BLaER1 treated with 17β-estradiol and CSF1 and Interleukin-3, amounts not matched to agents 10 nM and 100 nM (cell line): ENCODE data around the gene SDHC.
"Not testable (repeated sequence)": the region's sequence is repeated elsewhere in the genome, so short reads cannot be mapped to it uniquely, and the experiment has no call there.

Source experiments
- H3K27ac ChIP-seq, 11 experiments: shearing (Covaris generic); formaldehyde crosslinking; 2 replicates each; pipeline ENCODE4 v1.8.1; 2022
- H3K27me3 ChIP-seq, 11 experiments: shearing (Covaris generic); formaldehyde crosslinking; 2 replicates each; pipeline ENCODE4 v1.8.1; 2022
- H3K36me3 ChIP-seq, 11 experiments: shearing (Covaris generic); formaldehyde crosslinking; 2 replicates each; pipeline ENCODE4 v1.8.1; 2022
- H3K4me1 ChIP-seq, 10 experiments: shearing (Covaris generic); formaldehyde crosslinking; 2 replicates each; pipeline ENCODE4 v1.8.1; 2022
- H3K4me2 ChIP-seq, 11 experiments: shearing (Covaris generic); formaldehyde crosslinking; 2 replicates each; pipeline ENCODE4 v1.8.1; 2022
- H3K4me3 ChIP-seq, 10 experiments: shearing (Covaris generic); formaldehyde crosslinking; 2 replicates each; pipeline ENCODE4 v1.8.1; 2022
- H3K9ac ChIP-seq, 11 experiments: shearing (Covaris generic); formaldehyde crosslinking; 2 replicates each; pipeline ENCODE4 v1.8.1; 2022
- H3K9me3 ChIP-seq, 11 experiments: shearing (Covaris generic); formaldehyde crosslinking; replicated peaks in 1 of 11; 2 replicates each; pipeline ENCODE4 v1.8.1; 2022
- H4K20me1 ChIP-seq, 11 experiments: shearing (Covaris generic); formaldehyde crosslinking; 2 replicates each; pipeline ENCODE4 v1.8.1; 2022
- Cebpa-rat ChIP-seq, 11 experiments: shearing (Covaris generic); IDR thresholded peaks; 2 replicates each; pipeline ENCODE4 v1.8.1; 2022

Gene SDHC

GRCh38 chr1:161398900-161399256, 84.7 kb downstream of the SDHC start:
- Histone ChIP-seq H3K4me1 (peaks cover 17 to 30% (median 22%) of the 10 kb centered on the region in 10 experiments), H3K36me3 (no peaks in the 10 kb centered on the region), H4K20me1 (no peaks in the 10 kb centered on the region), H3K27ac (peak overlapping the region; percentile 88 to 99 (median 95)), H3K27me3 (no peaks in the 10 kb centered on the region), H3K9me3 (no peaks in the 10 kb centered on the region), H3K9ac (peak overlapping the region; percentile 84 to 97 (median 92)), H3K4me2 (peak overlapping the region; percentile 66 to 91 (median 83)), H3K4me3 (peak overlapping the region; percentile 64 to 87 (median 78))
- no peak for TF ChIP-seq Cebpa-rat (IDR thresholded peaks at IDR 0.05)

DNA sequence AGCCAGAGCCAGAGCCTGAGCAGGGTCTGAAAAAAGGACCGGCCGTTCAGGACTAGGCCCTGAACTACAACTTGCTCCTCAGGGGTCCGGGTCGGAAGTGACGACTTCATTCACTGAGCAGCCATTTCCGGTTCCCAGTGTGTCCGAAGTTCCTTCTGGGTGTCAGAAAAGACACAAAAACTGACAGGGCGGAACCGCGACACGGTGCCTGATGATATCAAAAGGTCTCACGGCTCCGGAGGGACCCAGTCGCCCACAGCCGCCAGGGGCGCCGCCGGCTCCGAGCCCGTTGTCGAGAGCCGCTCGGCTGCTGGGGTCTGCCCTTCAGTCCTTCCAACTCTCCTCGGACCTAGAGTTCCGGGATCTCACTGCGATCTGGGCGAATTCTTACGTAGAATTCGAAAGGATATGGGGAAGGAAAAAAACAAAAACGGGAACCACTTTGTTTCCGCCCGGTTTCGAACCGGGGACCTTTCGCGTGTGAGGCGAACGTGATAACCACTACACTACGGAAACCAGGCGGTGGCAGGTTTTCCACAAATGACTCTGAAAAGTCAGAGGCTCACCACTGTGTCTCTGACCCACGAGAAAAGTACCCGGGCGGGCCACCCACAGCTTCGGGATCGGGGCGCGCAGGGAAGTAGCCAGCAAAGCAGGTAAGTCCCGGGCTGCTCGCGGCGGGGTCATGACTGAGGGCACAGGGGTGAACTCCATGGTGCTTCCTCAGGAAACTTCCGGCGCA, 85.2 kb downstream of the SDHC start:
- Histone ChIP-seq H3K9me3 (no peaks in the 10 kb centered on the region), H3K27me3 (no peaks in the 10 kb centered on the region), H3K9ac (peak overlapping the region; percentile 84 to 97 (median 92)), H4K20me1 (no peaks in the 10 kb centered on the region), H3K27ac (peak overlapping the region; percentile 88 to 99 (median 95)), H3K4me1 (peaks cover 17 to 30% (median 22%) of the 10 kb centered on the region in 10 experiments), H3K4me2 (peak overlapping the region; percentile 74 to 91 (median 83)), H3K36me3 (no peaks in the 10 kb centered on the region), H3K4me3 (peak overlapping the region; percentile 64 to 87 (median 78))
- no peak for TF ChIP-seq Cebpa-rat (IDR thresholded peaks at IDR 0.05)

GRCh38 chr1:161402446-161402845, 88.3 kb downstream of the SDHC start:
- Histone ChIP-seq H3K27me3 (no peaks in the 10 kb centered on the region), H3K4me1 (peaks cover 17 to 30% (median 22%) of the 10 kb centered on the region in 10 experiments), H3K4me3 (no peak overlapping the region), H3K9ac (no peak overlapping the region), H4K20me1 (peaks cover 0 to 3% (median 0%) of the 10 kb centered on the region in 11 experiments; a peak in 1 of 22 replicates), H3K4me2 (peak overlapping the region in 2 of 11 experiments; percentile 5 to 82; a peak in 2 of 22 replicates), H3K36me3 (no peaks in the 10 kb centered on the region), H3K9me3 (no peaks in the 10 kb centered on the region), H3K27ac (no peak overlapping the region)
- no peak for TF ChIP-seq Cebpa-rat (IDR thresholded peaks at IDR 0.05)

DNA sequence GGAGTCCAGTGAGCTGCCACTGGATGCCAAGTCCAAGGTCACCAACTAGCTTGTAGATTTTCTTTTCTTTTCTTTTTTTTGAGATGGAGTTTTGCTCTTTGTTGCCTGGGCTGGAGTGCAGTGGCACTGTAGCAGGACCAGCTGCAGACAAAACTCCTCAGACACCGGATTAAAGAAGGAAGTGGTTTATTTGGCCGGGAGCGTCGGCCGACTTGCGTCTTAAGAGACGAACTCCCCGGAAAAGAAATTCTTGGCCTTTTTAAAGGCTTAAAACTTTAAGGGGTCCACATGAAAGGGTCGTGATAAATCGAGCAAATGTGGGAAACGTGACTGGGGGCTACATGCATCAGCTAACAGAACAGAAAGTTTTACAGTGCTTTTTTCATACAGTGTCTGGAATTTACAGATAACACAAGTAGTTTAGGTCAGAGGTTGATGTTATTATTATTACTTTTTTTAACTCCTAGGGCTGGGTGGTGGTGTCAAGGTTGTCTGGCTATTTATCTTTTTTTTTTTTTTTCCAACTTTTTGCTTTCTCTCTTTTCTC, 89.9 kb downstream of the SDHC start:
- Histone ChIP-seq H3K27me3 (no peaks in the 10 kb centered on the region), H4K20me1 (peaks cover 0 to 3% (median 0%) of the 10 kb centered on the region in 11 experiments; a peak in 1 of 22 replicates), H3K4me2 (no peak overlapping the region), H3K9me3 (no peaks in the 10 kb centered on the region), H3K4me3 (no peak overlapping the region), H3K36me3 (no peaks in the 10 kb centered on the region), H3K4me1 (peaks cover 8 to 17% (median 10%) of the 10 kb centered on the region in 10 experiments; a peak in 19 of 20 replicates), H3K9ac (no peak overlapping the region), H3K27ac (no peak overlapping the region)
- no peak for TF ChIP-seq Cebpa-rat (IDR thresholded peaks at IDR 0.05)

GRCh38 chr1:161406551-161406950, 92.4 kb downstream of the SDHC start:
- not testable (repeated sequence) for H3K27me3 ChIP-seq, H4K20me1 ChIP-seq, H3K9ac ChIP-seq, H3K27ac ChIP-seq, H3K36me3 ChIP-seq, H3K4me2 ChIP-seq, H3K9me3 ChIP-seq, H3K4me1 ChIP-seq, H3K4me3 ChIP-seq

DNA sequence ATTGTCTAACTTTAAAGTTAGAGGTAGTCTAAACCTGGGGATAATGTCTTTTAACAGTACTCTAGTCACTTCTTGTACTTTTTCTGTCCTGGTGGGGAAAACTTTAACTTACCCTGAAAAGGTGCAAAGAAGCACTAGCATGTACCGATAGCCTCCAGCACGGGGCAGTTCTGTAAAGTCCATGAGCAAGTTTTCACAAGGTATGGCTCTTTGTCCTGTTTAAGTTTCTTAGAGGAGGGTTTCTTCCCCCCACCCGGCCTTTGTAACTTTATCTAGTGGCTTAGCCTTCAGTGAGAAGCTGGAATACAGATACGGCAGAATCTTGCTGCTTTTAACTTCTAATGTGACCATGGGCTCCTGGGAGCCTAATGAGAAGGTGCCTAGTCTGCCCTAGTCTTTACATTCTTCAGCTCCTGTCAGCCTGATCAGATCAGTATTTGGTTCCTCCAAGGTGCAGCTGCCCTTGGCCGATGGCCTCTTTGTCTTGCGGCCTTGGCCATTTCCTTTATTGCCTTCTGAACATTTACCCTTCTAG, 93.3 kb downstream of the SDHC start:
- H3K4me1 ChIP-seq: peaks cover 0 to under 1% (median 0%) of the 10 kb centered on the region in 10 experiments; a peak in 1 of 20 replicates
- H3K4me2 ChIP-seq: no peak overlapping the region
- no peaks in the 10 kb centered on the region for H3K36me3 ChIP-seq
- H3K27me3 ChIP-seq: no peaks in the 10 kb centered on the region
- H3K4me3 ChIP-seq: no peak overlapping the region
- H3K9ac ChIP-seq: no peak overlapping the region
- H3K9me3 ChIP-seq: peaks cover 0 to 7% (median 0%) of the 10 kb centered on the region in 11 experiments; a peak in 2 of 22 replicates
- H3K27ac ChIP-seq: no peak overlapping the region
- TF ChIP-seq Cebpa-rat (IDR thresholded peaks at IDR 0.05): no peak
- peaks cover 0 to 3% (median 0%) of the 10 kb centered on the region in 11 experiments; a peak in 1 of 22 replicates for H4K20me1 ChIP-seq

GRCh38 chr1:161408429-161409052, 94.4 kb downstream of the SDHC start:
- TF ChIP-seq Cebpa-rat (IDR thresholded peaks at IDR 0.05): no peak
- no peak overlapping the region for H3K4me3 ChIP-seq
- no peak overlapping the region for H3K9ac ChIP-seq
- H3K27me3 ChIP-seq: no peaks in the 10 kb centered on the region
- no peaks in the 10 kb centered on the region for H3K36me3 ChIP-seq
- H4K20me1 ChIP-seq: peaks cover 0 to 3% (median 0%) of the 10 kb centered on the region in 11 experiments; a peak in 1 of 22 replicates
- H3K4me2 ChIP-seq: no peak overlapping the region
- no peaks in the 10 kb centered on the region for H3K4me1 ChIP-seq
- peaks cover 0 to 7% (median 0%) of the 10 kb centered on the region in 11 experiments; a peak in 2 of 22 replicates for H3K9me3 ChIP-seq
- H3K27ac ChIP-seq: no peak overlapping the region

- H3K36me3 ChIP-seq, H4K20me1 ChIP-seq, H3K9me3 ChIP-seq, H3K9ac ChIP-seq, H3K27ac ChIP-seq, H3K4me3 ChIP-seq, H3K4me2 ChIP-seq, H3K4me1 ChIP-seq, H3K27me3 ChIP-seq: not testable (repeated sequence)
Observed at GRCh38 chr1:161409848-161410635, 95.9 kb downstream of the SDHC start.

GRCh38 chr1:161410636-161410970, 96.4 kb downstream of the SDHC start:
- H3K4me1 ChIP-seq, H3K27ac ChIP-seq, H3K4me3 ChIP-seq, H3K4me2 ChIP-seq, H3K36me3 ChIP-seq, H3K9ac ChIP-seq, H3K27me3 ChIP-seq, H3K9me3 ChIP-seq, H4K20me1 ChIP-seq: not testable (repeated sequence)
